Measurements from ENCODE around the gene FOXC2. TPM values are rescaled to one million over a fixed set of nuclear protein-coding genes. Genes with fewer than 3 reads are reported as not detected.

The FOXC2 gene
- total RNA-seq, 1 donor from 2014 or later: 77.8 TPM

DNA sequence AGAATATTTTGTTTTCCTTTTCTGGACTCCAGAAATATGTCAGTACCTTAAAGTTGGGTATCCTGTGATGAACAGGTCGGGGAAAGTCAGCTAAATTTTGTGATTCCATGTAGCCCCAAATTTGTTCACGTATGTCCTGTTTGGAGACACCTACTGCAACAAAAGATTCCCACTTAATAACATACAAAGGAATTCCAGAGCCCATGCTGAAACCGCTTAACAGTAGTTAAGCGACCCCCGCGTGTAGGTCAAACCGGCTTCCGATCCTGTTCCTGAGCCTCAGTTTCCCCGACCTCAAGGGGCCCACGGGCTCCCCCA, 12.1 kb upstream of the FOXC2 start:
- no peaks in the 10 kb centered on the region for H3K27me3 Mint-ChIP-seq (ENCODE audit: low read depth)
- DNase-seq (ENCODE audit: low spot score): no peak
- TF ChIP-seq, protein P1, sequence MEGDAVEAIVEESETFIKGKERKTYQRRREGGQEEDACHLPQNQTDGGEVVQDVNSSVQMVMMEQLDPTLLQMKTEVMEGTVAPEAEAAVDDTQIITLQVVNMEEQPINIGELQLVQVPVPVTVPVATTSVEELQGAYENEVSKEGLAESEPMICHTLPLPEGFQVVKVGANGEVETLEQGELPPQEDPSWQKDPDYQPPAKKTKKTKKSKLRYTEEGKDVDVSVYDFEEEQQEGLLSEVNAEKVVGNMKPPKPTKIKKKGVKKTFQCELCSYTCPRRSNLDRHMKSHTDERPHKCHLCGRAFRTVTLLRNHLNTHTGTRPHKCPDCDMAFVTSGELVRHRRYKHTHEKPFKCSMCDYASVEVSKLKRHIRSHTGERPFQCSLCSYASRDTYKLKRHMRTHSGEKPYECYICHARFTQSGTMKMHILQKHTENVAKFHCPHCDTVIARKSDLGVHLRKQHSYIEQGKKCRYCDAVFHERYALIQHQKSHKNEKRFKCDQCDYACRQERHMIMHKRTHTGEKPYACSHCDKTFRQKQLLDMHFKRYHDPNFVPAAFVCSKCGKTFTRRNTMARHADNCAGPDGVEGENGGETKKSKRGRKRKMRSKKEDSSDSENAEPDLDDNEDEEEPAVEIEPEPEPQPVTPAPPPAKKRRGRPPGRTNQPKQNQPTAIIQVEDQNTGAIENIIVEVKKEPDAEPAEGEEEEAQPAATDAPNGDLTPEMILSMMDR (IDR thresholded peaks at IDR 0.05): no peak
- no peaks in the 10 kb centered on the region for H3K36me3 Mint-ChIP-seq (ENCODE audit: low read depth)
- no peaks in the 10 kb centered on the region for H3K9me3 Mint-ChIP-seq (ENCODE audit: low read depth)
- peak overlapping the region; percentile 84 for H3K4me3 Mint-ChIP-seq (ENCODE audit: unreplicated experiment)
- H3K4me1 Mint-ChIP-seq (ENCODE audit: low read depth): peaks cover 18% of the 10 kb centered on the region
- H3K27ac Mint-ChIP-seq (ENCODE audit: unreplicated experiment): peak overlapping the region; percentile 94

DNA sequence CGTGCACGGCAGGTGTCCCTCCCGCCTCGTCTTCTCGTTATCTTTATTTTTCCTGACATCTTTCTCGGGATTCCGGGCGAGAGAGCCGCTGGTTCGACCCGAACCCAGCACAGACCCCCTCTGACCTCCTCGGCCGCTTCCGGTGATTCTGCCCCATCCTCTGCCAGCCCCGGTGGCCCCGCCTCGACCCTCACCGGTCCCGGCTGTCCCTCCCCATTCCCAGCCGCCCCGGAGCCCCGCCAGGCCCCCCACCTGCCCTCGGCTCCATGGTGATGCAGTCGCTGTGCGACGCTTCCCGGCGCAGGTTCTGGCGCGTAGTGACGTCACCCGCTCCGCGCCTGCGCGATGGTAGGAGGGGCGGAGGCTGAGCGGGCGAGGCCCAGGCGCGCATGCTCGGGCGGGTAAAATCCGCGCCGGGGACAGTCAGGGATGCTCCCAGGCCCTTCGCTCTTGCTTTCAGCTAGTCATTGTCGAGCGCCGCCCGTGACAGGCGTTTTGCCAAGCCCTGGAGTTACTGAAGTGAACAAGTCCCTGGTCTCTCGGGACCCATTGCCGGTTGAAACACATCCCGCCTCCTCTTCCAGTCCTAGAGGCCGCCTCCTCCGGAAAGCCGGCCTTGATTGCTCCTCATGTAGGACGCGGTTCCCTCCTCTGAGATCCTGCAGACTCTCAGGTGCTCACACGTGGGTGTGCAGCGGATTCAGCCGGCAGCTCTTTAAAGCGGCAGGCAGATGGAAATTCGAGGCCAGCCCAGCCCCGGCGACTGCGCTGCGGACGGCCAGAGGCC, 11.5 kb upstream of the FOXC2 start, which contains the start of gene MTHFSD:
Gene MTHFSD, minus strand, starts transcription at position 319 of the 787 bp plus-strand sequence. Its CDS starts 51 bp downstream, at position 268.
- peak within 1 kb of the TSS; percentile 84 for H3K4me3 Mint-ChIP-seq (ENCODE audit: unreplicated experiment)
- peak within 1 kb of the TSS; percentile 94 for H3K27ac Mint-ChIP-seq (ENCODE audit: unreplicated experiment)

DNA sequence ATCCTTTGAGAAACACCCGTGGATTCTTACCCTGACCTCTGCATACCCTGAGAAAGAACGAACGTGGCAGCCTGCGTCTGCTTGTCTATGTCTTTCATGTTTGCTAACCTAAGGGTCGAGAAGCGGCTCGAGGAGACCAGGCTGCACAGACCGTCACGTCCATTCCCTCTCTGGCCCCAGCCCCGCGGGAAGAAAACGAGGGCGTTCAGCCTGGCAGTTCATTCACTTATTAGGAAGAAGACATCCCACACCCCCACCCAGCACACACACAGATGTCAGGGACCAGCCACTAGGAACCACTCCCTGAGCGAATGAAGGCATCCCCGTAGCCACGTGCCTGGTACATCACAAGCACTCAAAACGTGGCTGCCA, 10.9 kb upstream of the FOXC2 start:
- Mint-ChIP-seq H3K9me3 (ENCODE audit: low read depth) (no peaks in the 10 kb centered on the region), H3K27ac (ENCODE audit: unreplicated experiment) (peak overlapping the region; percentile 94), H3K27me3 (ENCODE audit: low read depth) (no peaks in the 10 kb centered on the region), H3K4me1 (ENCODE audit: low read depth) (peaks cover 18% of the 10 kb centered on the region), H3K36me3 (ENCODE audit: low read depth) (no peaks in the 10 kb centered on the region), H3K4me3 (ENCODE audit: unreplicated experiment) (peak overlapping the region; percentile 84)
- DNase-seq (ENCODE audit: low spot score): no peak
- TF ChIP-seq, protein P1 (IDR thresholded peaks at IDR 0.05): no peak

More for the DNA sequence above, 11.5 kb upstream of the FOXC2 start, which contains the start of gene MTHFSD:
- TF ChIP-seq, protein P1 (IDR thresholded peaks at IDR 0.05): no peak
- Mint-ChIP-seq H3K9me3 (ENCODE audit: low read depth) (no peaks in the 10 kb centered on the region), H3K36me3 (ENCODE audit: low read depth) (no peaks in the 10 kb centered on the region), H3K27me3 (ENCODE audit: low read depth) (no peaks in the 10 kb centered on the region), H3K4me1 (ENCODE audit: low read depth) (peaks cover 18% of the 10 kb centered on the region)
- DNase-seq (ENCODE audit: low spot score): no peak

DNA sequence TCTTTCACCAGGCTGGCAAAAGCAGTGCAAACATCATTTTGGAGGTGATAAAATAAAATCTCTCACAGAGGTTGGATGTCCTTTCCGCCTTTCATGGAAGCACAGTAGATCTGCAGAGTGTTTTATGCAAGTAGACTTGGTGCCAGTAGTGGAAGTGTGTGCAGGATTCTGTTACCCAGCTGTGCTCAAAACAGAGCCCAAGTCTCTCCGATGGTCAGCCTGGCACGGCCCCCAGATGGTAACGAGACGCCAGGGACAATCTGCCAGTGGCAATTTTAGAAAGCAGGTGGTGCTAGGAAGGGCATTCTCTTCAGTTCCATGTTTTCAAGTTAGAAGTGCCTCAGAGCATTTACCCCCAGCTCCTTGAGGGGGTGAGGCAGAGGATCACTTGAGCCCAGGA, 10.1 kb upstream of the FOXC2 start:
- no peak overlapping the region for H3K27ac Mint-ChIP-seq (ENCODE audit: unreplicated experiment)
- H3K27me3 Mint-ChIP-seq (ENCODE audit: low read depth): no peaks in the 10 kb centered on the region
- TF ChIP-seq, protein P1 (IDR thresholded peaks at IDR 0.05): no peak
- no peak for DNase-seq (ENCODE audit: low spot score)
- no peaks in the 10 kb centered on the region for H3K9me3 Mint-ChIP-seq (ENCODE audit: low read depth)
- H3K4me3 Mint-ChIP-seq (ENCODE audit: unreplicated experiment): no peak overlapping the region
- peaks cover 18% of the 10 kb centered on the region for H3K4me1 Mint-ChIP-seq (ENCODE audit: low read depth)
- H3K36me3 Mint-ChIP-seq (ENCODE audit: low read depth): no peaks in the 10 kb centered on the region

DNA sequence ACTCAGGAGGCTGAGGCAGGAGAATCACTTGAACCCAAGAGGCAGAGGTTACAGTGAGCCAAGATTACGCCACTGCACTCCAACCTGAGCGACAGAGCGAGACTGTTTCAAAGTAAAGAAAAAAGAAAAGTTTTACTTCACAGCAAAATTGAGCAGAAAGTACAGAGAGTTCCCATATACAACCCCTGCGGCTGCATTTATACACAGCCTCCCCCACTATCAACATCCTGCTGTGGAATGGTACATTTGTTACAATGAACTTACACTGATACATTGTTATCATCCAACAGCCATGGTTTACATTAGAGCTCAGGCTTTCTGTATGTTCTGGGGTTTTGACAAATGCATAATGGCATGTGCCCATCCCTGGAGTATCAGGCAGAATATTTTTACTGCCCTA, 9.0 kb upstream of the FOXC2 start:
- H3K27ac Mint-ChIP-seq (ENCODE audit: unreplicated experiment): no peak overlapping the region
- no peaks in the 10 kb centered on the region for H3K27me3 Mint-ChIP-seq (ENCODE audit: low read depth)
- TF ChIP-seq, protein P1 (IDR thresholded peaks at IDR 0.05): no peak
- H3K4me1 Mint-ChIP-seq (ENCODE audit: low read depth): peaks cover 18% of the 10 kb centered on the region
- no peaks in the 10 kb centered on the region for H3K9me3 Mint-ChIP-seq (ENCODE audit: low read depth)
- H3K36me3 Mint-ChIP-seq (ENCODE audit: low read depth): no peaks in the 10 kb centered on the region
- H3K4me3 Mint-ChIP-seq (ENCODE audit: unreplicated experiment): no peak overlapping the region
- no peak for DNase-seq (ENCODE audit: low spot score)
